Peyer's patch (tissue), 4 donors: ENCODE results near the gene APOBEC3A.

Experiments used
- CTCF ChIP-seq, 6 experiments: fragments of 450-650 bp in 4 of 6; fragments of 200-600 bp in 2 of 6; sonication (generic) in 1 of 6; IDR thresholded peaks; one replicate each; pipeline ENCODE4 v1.5.1; 2017 to 2019; ENCODE audit warnings: antibody characterized with exemption in 6 of 6, mild to moderate bottlenecking in 3 of 6, moderate library complexity in 1 of 6
- POLR2A ChIP-seq, 2 donors: fragments of 450-650 bp; IDR thresholded peaks; one replicate each; pipeline ENCODE4 v1.5.1; 2017; ENCODE audit warnings: antibody characterized with exemption in 2 of 2, mild to moderate bottlenecking in 2 of 2, moderate library complexity in 2 of 2

- no peak for TF ChIP-seq POLR2A (IDR thresholded peaks at IDR 0.05)
- TF ChIP-seq CTCF (IDR thresholded peaks at IDR 0.05): no peak
These were observed 37.7 kb upstream of the APOBEC3A start for GRCh38 chr22:38919631-38920190.
